ENCODE results near the gene PADI1.
"Not testable (repeated sequence)": the region's sequence is repeated elsewhere in the genome, so short reads cannot be mapped to it uniquely, and the experiment has no call there.

Gene PADI1

GRCh38 chr1:17218939-17219338, 14.0 kb downstream of the PADI1 start:
- DNase-seq: no peak

DNA sequence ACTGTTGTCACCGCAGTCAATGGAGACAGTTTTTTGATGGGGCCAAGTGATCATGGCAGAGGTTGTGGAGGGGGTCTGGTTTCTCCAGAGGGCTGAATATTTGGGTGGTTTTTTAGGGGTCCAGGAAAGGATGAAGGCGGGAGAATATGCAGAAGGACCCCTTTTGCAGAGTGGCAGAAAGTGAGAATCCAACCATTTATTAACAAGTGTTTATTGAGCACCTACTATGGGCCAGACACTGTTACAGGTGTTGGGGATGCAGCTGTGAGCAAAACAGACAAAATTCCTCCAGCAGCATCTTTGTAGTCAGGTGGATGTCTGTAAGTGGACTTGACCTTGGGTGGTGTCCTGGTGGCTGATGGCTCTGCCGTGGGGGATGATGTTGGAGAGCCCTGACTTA, 15.4 kb downstream of the PADI1 start:
- no peak for DNase-seq

DNA sequence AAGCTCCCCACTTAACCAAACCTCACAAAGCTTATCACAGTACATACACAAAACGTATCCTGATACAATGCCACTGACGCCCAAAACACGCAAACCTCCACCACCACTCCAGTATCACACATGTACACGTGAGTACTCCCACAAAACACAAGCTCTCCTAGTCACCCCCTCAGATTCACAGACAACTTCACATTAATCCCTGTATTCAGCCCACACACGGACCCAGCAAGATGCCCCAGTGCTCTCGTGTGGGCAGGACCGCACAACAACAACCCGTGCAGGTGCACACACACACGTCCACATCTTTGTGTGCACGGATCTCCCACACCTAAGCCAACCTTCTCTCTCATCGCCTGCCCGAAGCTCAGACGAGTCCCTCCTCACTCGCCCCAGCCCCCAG, 17.6 kb downstream of the PADI1 start:
- DNase-seq: no peak

- DNase-seq: no peak
Observed at GRCh38 chr1:17224434-17224833, 19.5 kb downstream of the PADI1 start.

GRCh38 chr1:17225140-17225539, 20.2 kb downstream of the PADI1 start:
- no peak for DNase-seq

GRCh38 chr1:17227358-17227915, 22.5 kb downstream of the PADI1 start:
- no peak for DNase-seq

- no peak for DNase-seq
Observed at GRCh38 chr1:17228619-17229018, 23.7 kb downstream of the PADI1 start.

DNA sequence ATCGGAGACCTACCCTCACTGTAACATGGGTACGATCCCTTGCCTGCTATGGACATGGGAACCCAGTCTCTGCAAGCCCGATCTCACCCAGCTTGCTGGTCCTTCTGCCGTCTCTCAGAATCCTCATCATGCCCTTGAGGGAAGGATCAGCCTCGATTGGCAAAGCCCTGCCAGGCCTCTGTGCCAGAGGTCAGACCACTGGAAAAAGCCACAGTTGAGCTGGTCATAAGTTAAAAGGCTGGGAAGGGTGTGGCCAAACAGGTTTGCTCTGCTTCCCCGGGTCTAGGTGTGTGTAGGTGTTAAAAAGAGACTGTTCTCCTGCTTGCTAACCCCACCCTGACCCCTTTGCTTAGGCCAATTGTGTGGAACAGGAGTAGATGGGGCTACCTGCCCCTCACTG, 24.5 kb downstream of the PADI1 start:
- no peak for DNase-seq

DNA sequence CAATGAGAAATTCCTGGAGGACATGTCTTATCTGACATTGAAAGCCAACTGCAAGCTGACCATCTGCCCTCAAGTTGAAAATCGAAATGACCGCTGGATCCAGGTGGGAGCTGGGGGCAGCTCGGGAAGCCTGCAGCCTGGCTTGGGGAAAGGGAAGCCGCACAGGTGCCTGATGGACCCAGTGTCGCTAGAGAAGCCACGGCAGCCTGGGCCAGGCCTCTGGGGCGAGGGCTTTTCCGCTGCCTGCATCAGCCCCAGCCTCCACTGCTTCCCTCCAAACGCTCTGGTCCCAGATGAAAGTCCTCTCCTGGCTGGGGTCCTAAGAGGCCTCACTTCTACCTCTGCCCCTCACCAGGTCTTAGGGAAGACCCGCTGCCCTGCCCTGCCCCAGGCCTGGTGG, 25.2 kb downstream of the PADI1 start:
- DNase-seq: no peak

DNA sequence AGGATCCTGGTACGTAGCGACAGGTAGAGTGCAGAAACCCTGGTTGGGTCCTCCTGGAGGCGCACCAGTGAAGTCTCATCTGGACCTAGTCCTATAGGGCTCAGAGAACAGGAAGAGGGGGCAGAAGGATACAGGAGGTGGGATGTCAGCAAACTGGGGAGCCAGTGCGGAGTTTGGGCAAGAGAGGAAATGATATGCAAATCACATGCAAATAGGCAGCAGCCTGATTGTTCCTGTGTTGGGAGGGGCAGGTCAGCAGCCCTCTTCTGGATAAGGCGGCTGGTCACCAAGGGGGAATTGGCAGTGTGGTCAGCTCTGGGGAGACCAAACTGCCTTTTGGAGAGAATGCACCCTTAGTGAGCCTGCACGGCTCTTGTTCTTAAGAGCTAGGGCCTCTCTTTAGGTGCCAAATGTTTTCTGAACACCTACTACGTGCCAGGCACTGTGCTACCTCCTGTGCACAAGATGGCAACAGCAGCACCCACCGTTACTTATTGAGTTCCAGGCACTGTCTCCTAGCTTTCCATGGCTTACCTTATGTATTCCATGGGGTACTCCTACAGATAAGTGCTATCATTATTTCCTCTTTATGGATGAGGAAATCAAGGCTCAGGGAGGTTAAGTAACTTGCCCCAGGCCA, 25.9 kb downstream of the PADI1 start:
- DNase-seq: no peak

GRCh38 chr1:17232759-17233661, 28.1 kb downstream of the PADI1 start:
- no peak for DNase-seq

- DNase-seq: peak; percentile 43
Observed at GRCh38 chr1:17233675-17234320, 28.9 kb downstream of the PADI1 start.

GRCh38 chr1:17234405-17234804, 29.5 kb downstream of the PADI1 start:
- no peak for DNase-seq

GRCh38 chr1:17235135-17235885, 30.4 kb downstream of the PADI1 start:
- DNase-seq: no peak

DNA sequence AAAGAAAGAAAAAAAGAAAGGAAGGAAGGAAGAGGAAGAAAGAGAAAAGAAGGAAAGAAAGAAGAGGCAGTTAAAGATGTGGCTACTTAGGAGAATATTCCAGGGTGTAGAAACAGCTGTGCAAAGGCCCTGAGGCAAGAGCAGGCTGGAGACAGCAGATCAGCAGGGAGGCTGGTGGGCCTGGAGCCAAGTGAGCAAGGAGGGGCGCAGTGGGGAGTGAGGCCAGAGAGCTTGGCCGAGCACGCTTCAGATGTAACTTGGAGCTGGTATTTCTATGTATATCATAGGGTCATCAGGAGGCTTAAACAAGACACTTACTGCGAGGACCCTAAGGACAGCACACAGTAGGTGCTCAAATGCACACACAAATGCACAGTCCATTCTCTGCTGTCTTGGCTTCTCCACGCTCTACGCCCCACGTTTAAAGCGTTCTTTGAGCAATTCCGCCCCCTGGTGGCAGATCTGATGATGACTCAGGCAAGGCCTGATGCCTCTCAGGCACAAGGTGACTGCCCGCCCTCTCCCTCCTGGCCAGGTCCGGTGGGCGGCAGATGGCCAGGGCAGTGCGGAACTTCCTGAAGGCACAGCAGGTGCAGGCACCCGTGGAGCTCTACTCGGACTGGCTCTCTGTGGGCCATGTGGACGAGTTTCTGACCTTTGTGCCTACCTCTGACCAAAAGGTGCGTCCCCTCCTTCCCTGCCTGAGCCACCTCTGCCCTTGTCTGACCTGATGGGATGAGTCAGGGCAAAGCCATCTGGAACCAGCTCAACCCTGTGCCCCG, 32.0 kb downstream of the PADI1 start:
- peak; percentile 24 for DNase-seq

DNA sequence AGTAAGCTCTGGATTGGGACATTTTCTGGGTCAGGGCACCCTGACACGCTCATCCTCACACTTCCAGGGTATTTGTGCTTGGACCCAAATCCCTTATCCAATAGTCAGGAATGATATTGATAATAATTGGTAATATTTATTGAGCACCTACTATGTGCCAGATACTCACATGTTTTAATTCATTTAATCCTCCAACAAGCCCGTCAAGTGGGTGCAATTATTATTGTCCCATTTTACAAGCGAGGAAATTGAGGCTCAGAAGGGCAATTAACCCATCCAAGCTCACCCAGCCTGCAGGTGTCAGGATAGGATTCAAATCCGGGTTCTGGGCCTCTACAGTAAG, 32.6 kb downstream of the PADI1 start:
- DNase-seq: no peak

DNA sequence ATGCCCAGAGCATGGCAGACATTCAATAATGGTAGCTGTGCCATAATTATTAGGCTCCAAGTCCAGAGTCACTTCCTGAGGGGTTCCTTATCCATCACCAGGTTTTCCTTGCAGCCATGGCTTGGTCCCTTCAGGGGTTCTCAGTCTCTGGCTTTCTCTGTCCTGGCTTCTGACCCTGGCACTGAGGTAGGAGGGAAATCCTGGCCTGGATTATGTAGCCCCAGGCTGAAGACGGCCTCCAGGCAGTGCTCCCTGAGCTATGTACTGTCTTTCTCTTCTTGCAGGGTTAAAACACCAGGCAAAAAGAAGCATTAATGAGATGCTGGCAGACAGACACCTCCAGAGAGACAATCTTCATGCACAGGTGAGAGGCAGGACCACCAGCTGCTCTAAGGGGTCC, 34.5 kb downstream of the PADI1 start:
- no peak for DNase-seq

GRCh38 chr1:17241011-17241779, 36.3 kb downstream of the PADI1 start:
- DNase-seq: not testable (repeated sequence)

DNA sequence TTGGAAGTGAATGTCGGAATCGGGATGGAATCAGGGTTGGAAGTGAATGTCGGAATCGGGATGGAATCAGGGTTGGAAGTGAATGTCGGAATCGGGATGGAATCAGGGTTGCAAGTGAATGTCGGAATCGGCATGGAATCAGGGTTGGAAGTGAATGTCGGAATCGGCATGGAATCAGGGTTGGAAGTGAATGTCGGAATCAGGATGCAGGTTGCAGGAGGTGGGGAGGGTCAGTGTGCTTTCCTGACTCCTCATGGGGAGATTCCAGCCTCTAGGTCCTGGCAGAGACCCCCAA, 36.8 kb downstream of the PADI1 start:
- not testable (repeated sequence) for DNase-seq

DNA sequence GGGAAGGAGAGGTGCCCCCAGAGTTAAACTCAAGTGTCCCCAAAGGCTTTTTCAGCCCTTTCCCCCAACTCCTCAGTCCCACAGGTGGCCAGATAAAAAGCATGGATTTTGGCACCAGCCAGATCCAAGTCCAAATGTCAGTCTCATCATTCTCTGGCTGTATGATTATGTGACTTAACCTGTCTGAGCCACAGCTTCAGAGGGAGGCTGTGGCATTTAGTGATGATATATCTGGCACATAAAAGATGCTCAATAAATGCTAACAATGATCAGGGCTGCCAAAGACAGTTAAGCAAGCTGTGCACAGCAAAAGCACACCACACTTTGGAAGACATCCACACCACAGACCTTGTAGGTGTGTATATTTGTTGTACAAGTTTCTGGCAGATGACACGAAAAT, 38.3 kb downstream of the PADI1 start:
- DNase-seq: no peak
